CD4-positive, alpha-beta T cell treated with Interleukin-4 for 4 hours (primary cell): ENCODE results near the gene MMS22L.

Experiments used
- DNase-seq: peaks from one replicate; pipeline ENCODE4 v3.0.0-alpha.2; 2020

Gene MMS22L

DNA sequence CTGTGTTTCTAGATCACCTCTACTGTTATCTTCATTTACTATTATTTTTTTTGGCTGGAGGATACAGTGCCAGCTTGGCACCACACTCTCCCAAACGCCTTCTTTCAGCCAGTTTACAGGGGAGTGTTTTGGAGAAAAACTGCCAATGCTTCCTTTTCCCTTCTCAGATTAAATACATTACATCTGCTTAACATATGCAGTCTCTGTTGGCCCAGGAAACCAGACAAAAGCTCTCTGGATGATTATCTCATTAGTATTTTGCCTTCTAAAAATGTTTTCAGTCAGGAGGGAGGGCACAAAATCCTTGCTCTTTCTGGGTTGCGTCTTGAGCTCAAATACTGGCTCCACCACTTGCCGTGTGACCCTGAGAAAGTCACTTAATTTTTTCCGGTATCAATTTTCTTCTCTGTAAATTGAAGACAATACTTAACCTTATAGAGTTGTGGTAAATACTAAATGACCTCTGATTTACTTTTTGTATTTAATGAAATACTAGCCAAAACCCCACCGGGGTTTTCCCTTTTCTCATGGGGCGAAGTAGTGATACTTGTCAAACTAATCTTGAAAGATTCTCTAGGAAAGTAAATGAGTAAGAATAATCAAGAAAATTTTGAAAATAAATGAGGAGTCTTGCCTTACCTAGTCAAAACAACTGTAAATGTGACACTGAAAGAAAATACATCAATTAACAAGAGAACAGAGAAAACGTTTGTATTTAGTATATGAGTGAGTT, 146.2 kb downstream of the MMS22L start:
- no peak for DNase-seq

DNA sequence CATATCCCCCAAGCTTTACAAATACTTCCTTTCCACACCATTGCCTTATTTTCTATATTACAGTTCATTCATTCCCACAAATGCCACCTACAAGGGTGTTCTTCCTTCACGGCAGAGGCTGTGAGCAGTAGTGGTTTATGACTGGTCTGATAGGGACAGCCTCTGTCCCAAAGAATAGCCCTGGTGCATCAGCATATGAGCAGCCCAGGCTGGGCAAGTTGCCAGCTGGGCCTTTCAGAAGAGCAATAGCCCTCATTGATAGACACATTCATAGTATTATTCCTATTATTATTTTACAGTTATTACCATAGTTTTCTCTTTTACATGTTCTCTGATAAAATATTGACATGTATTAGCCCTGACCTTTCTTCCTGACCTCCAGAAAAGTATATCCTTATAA, 149.9 kb downstream of the MMS22L start:
- no peak for DNase-seq

DNA sequence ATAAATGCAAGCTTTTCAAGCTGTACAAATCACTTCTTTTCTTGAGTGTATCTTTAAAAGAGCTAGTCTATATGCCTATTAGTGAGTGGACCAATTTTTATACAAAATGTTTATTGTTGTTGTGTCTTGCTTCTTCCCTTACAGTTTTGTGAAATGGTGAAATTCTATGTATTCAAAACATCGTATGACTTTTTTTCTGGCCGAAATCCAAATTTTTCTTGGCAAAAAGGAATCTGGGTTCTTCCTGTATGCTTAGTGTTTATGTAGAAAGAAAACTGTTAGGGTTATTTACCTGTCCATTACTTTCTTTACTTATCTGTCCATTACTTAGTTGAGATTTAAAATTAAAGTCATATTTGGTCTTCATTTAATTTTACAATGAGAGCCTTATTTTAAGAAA, 153.9 kb downstream of the MMS22L start:
- DNase-seq = no peak

DNA sequence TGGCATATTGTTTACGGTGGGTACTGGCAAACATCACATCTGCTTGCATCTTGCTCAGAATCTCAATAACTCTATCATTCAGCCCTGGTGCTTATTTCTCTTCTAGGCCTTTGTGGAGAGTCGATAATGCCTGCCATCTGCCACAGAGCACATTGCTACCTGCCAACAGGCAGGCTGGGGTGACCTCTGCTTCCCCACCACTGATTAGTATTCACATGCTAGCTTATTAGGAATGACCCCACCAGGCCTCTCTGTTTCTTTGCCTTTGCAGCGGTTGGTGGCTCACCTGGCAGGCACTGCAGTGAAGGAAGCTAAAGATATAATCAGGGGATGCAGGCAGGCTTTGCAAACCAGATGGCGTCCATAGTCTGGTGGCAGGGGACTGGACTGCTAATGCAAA, 154.5 kb downstream of the MMS22L start:
- DNase-seq = no peak

DNA sequence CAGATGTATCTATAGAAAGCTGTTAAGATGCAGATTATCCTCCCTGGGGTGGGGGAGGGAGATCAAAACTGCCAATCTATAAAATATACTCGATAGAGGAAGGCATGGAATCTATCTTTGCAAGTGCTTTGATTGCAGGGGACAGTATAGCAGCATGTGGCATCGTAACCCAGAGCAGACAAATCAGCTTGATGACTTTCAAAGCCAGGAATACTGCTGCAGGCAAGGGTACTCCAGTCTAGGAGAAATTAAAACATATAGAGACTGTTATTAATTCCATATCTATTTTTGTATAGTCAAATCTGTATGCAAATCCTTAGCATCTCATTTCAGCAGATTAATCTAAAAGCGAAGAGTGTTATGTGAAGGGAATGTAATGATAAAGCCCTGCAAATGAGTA, 159.4 kb downstream of the MMS22L start:
- no peak for DNase-seq

DNA sequence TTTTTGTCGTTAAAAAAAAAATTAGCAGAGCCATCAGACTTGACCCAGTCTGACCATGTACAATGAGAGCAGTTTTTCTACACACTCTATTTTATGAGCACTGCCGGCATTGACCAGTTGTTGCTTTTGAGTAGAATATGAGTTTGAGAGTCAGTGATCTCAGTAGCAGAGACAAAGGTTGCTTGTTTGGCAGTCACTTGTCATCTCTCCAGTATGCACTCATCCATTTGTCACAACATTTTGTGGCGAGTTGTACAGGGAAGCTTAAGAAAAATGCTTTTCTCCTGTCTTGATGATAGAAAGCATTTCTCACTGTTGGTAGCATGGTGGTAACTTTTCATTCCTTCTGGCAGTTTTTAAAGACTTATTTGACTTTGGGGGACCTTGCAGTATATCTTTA, 159.9 kb downstream of the MMS22L start:
- no peak for DNase-seq

DNA sequence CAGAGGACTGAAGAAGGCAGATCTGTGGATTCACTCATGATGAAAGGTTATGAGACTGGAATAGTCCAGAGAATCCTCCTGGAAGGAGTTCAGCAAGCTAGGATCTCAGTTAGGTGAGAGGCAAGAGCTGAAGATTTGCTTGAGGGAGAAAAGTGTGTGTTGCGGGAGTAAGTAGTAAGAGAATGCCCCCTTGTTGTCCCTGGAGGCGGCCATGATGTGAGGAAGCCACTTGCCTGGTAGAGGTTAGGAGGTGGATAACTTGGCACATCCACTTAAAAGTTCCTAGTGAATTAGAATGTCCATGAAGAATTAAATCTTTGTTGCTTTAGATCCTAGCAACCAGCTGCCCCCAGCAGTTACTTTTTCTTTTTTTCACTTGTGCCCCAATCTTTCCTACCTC, 162.5 kb downstream of the MMS22L start:
- no peak for DNase-seq

DNA sequence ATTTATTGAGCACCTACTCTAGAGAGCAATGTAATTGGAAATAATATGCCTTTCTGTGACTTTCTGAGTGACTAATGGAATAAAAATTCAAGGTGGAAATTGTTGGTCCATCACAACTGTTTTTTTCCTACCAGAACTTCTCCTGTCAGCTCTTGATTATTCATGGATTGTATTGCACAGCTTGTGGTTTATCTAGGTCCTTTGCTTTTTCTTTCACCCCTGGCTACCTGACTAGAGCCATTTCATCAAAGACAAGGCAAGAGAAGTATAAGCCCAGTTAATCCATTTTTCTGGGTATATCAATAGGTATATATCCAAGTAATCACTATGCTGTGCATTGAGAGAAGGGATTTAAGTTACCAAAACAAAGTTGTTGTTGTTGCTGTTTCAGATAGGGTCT, 168.4 kb downstream of the MMS22L start:
- DNase-seq = no peak

DNA sequence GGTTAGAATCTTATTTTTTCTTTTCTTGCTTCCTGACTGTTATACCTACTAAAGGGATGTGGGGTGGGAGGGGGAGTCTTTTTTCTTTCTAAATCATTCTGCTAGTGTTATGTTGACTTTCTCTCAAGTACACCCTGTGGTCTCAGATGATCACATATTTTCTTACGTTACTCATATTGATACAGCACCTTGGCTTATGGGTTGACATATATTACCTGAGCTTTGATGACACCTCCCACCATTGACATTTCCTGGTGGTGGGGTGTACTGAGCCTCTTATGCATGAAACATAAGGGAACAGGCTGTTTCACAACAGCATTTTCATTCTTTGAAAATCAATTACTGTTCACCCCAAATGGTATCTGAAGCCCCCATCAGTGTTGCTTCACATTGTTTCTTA, 169.8 kb downstream of the MMS22L start:
- DNase-seq = no peak

DNA sequence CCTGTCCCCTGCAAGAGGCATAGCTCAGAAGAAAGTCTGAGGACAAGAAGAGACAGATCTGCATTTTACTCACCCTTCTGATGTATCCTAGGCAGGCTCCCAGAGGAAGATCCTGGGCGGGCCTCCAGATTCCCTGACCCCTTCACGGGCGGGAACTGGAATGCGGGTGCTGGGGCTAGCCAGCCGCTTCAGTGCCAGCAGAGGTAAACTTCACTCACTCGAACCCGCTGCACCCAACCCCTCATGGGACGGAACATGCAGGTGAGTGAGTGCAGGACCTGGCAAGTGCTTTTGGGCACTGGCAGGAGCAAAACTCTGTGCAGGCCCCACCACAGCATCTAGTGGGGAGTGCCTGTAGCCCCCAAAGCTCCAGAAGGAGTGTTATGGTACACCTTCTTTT, 171.8 kb downstream of the MMS22L start:
- DNase-seq = no peak

DNA sequence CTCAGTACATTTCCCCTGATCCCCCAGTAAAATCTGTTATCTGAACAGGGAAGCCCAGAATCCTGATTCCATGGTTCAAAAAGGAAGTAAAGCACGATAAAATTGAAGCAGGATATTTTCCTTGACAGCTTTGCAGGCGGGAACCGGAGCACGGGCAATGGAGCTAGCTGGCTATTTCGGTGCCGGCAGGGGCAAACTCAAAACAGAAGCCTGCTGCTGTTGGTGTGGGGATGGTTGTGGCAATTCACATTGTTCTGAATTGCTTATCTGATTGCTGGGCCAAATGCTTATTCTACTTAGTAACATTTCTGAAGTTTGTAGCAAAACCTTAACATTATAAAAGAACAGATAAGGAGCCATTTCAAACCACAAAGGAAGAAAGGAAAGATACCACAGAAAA, 172.4 kb downstream of the MMS22L start:
- no peak for DNase-seq

DNA sequence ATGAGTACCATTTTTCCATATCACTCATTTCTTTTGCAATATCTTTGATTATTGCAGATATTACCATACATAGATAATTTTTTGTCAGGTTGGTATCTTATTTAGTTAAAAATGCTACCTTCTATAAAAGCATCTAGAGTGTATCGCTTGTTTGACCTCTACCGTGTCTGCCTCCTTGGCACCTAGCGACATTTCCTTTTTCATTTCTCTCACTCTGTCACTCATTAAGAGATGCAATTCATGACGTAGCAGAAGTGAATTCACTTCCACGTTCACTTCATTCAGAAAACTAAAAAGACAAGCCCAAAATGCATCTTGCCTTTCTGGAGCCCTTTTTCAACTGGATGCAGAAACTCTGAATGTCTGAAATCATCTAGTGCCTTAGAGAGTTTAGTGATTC, 172.9 kb downstream of the MMS22L start:
- DNase-seq = no peak

DNA sequence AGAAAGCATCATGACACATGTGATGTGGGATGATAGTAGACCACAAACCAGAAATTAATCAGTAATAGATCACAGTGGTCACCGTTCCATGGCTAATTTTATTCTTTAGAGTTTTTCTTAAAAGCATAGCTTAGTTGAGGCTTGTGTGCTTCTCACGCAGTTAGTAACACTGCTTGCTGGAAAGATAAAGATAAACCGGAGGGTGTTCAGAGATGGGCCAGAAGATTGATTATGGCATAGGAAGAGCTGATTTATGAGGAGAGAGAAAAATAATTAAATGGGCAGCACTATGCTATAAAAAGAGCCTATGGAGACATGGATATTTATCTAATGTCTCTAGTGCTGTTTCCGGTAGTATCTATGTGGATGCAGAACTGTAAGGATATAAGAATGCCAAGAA, 173.6 kb downstream of the MMS22L start:
- DNase-seq = no peak

DNA sequence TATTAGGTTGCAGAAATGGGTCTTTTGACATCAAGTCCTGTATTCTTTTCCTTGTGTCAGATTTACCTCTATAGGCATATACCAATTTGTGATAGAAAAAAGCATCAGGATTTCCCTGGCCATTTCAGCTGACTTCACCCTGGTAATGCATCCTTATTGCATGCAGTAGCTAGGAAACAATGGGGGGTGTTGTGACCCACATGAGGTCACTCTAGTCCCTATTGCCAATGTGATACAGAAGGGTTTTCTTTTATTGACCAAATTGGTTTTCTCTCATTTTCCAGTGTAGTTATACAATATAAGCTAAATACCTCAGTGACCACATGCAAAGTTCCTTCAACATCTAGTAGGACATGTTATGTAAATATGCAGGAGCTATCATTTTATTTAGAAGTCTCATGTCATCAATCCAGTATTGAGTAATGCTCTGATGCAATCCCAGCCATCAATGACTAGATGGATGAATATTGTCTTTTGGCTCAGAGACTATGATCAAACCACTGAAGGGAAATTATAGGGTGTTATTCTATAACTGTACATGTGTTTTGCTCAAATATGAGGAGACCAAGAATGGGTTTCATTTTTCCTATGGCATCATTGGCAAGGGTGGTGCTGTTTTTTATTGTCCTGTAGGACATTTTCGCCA, 180.7 kb downstream of the MMS22L start:
- no peak for DNase-seq

DNA sequence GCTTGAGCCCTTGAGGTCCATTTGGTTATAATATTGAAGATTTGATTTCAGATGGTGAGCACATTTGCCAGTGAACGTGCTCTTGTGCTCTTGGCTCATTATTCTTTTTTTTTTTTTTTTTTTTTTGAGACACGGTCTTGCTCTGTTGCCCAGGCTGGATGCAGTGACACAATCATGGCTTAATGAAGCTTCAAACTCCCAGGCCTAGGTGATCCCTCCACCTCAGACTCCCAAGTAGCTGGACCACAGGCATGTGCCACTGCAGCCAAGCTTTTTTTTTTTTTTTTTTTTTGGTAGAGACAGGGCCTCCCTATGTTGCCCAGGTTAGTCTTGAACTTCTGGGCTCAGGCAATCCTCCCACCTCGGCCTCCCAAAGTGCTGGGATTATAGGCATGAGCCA, 182.3 kb downstream of the MMS22L start:
- no peak for DNase-seq

DNA sequence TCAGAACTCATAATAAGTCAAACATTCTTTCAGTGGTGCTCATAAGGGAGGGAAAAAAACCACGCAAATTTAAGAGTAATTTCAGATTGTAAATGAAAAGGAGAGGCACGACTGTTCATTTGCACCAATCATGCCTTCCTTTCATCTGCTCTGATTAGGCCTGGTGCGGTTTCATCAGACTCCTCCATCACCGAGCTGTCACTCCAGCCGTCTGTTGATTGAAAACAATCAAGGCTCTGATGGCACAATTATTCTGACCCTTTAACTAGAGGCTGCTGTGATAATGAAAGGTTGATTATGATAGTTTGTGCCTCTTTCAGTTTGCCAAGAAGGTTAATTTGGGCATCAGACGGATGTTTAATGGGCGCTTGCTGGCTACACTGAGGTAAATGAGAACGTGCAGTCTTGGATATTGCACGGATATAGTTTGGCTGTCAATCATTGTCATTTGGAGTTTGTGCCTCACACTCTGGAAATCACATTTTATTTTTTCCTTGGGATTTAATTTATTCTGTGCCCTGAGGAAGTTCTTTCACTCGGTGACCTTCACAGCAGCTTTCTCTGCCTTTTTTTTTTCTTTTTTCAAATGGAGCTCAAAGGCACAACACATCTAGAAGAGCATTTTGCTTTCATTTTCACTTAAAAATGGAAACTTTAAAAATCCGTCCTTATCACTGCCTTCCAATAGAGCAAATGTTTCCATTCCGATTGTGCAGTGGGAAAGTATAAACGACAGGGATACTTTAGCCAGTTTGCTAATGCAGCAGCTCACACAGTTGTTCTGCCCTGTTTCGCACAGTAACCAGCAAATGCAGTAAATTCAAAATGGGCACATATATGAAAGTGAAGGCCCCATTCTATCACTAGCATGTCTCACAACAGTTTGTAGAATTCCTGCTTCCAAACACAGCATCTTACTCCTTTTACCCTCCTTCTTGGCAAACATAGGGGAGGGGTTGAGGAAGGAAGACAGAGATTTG, 185.7 kb downstream of the MMS22L start:
- no peak for DNase-seq

DNA sequence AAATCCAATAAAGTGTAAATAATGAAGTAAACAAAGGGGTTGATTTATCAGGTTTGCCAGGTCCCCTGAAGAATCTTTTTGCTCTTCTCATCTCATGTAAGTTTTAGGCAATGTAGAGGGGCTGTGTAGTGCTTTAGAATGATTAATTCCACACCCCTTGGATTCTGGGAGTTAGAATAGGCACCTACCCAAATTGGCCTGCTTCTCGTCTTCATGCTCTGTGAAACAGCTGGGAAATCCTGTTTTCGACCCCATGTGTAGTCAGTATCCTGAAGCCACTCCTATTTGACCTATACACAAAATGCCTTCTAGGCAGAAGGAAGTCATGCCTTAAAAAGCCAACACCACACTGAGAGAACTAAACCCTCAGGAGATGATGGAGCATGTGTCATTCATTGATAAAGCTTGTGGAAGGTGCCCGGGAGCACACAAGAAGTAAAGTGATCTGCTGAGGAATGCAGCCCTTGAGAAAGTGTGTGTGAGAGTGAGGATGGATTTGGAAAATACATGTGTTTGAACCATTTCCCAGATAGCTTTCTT, 187.6 kb downstream of the MMS22L start:
- DNase-seq = no peak

DNA sequence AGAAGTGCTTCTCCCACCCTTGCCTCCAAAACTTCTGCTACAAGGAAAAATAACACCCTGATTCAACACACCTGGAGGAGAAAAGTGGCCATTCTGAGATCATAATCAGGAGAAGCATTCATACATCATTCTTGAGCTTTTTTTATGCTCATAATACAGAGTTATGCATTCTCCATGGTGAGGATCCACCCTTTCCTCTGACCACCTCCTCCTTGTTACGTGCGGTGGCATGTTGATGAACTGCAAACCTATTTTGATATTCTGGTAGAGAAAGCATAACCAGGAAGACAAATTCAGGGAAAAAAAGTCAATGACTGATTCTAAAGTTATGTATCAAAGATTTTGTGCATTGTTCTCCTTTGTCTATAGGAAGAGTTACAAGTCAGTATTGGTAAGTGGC, 188.6 kb downstream of the MMS22L start:
- DNase-seq = no peak

DNA sequence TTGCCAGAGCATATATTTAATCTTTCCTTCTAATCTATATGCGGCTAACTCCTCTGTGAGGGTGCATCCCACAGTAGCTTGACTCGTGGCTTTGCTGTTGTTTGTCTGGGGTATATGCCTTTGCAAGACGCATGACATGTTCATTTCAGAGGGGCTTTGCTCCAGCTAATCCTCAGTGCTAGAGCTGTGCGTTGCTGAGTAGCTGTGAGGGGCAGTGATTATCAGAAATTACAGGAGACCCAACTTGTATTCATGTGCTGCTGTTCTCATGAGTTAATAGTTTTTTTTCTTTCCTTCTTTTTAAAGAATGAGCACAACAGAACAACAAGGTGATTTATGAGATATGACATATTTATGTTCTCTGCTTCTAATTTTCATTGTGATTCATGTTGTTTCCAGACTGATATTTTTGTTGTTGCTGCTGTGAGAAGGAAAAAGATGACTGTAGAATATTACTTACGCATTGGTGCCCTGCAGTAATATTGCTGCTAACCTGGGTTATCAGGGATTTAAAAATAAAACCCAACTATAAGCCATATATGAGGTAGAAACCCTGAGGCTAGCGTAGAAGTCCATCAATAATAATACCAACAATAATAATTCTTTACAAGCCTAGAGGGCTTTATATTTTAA, 190.2 kb downstream of the MMS22L start:
- DNase-seq = no peak
